Hematopoietic multipotent progenitor cell treated with erythropoietin and hydrocortisone succinate and interleukin-3 and kit ligand, for 4 days (in vitro differentiated cells): ENCODE data around the gene LAMA5.

Experiments used
- DNase-seq: peaks from one replicate; pipeline ENCODE4 v3.0.0-alpha.2; 2015

Gene LAMA5

DNA sequence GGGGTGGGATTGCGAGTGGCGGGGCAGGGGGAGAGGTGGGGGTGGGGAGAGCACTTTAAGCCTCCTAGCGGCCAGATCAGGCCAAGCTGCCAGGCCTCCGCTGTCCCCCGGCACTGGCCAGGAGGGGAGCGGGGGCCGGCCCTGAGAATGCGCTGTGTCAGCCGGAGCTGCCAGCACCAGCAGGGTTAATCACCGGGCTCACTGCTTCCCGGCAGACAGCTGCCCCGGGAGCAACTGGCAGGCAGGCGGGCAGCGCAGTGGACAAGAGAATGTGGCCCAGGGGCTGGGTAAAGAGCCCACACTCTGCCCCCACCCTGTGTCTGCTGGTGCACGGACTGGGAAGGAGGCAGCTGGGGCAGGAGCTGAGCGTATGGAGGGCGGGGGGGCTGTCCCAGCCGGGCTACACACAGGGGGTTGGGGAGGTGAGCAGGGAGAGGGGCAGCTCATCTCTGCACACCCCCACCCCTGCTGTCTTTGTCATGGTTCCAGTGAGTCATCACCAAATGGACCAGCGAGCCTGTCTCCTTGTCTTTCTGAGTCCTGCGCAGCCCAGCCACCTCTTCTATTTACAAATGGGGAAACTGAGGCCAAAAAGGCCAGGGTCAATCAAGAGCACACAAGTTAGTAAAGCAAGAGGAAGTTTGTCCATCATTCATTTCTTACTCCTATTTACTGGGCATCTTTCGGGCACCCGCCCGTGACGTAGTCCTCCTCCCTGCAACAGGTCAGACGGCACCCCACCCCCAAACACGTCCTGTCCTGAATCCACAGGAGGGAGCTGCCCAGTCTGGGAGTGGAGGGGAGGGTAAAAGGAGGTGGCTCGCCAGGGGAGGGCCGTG lies 2.1 kb upstream of the LAMA5 start:
- DNase-seq: peak; percentile 47

DNA sequence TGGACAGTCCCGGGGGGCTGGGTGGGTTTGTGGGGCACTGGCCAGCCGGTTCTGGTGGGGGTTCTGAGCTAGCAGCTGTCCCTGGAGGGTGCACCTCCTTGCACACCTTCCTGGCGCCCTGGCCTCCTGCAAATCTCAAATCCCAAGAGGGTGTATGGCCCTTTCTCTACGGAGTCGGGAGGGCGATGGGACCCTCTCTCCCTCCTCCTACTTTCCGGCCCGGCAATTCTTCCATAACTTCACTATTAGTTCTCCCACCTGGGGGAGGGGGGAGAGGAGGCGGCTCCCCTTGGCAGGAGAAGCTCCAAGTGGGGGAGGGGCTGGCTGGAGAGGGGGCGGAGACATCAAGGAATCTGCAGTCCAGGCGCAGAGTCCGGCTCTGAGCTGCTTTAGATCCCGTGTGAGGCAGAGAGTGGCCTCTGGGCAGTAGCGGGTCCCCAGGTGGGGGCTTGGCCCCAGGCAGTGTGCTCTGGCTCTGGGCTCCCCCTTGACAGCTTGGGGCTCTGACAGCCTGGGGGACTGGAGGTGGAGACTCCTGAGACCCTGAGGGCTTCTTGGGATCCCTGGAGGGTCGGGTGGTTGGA lies 1.4 kb upstream of the LAMA5 start:
- no peak for DNase-seq

DNA sequence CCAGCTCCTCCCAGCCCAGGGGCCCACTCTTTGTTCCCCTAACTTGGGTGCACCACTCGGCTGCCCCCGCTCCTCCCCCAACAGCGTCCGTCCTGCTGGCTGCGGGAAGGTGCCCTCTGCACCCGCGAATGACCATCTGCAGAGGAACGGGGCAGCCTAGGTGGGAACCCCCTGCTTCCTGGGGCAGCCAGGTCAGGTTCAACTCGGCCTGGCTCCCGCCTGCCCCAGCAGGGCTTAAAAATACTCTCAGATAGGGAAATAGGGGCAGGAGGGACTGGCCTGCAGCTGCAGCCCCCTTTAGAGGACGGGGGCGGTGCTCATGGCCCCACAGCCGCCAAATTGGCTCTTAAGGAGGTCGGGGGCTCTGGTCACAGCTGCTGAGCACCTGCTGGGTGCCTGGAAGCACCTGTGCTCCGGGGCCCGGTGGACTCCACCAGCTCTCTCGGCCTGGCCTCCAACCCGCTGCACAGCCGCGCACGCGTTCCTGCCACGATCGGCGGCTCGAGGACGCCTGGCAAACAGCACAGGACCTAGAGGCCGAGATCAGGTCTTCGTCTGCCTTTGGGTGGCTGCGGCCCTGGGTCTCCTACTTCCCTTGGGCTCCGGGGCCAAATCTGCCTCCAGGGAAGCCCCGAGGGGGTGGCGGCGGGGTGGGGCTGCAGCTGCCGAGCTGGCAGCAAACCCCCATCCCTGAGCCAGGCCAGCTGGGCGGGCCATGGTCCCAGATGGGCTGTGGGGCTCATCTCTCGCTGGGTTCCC lies 700 bp upstream of the LAMA5 start:
- DNase-seq: peak; percentile 66

DNA sequence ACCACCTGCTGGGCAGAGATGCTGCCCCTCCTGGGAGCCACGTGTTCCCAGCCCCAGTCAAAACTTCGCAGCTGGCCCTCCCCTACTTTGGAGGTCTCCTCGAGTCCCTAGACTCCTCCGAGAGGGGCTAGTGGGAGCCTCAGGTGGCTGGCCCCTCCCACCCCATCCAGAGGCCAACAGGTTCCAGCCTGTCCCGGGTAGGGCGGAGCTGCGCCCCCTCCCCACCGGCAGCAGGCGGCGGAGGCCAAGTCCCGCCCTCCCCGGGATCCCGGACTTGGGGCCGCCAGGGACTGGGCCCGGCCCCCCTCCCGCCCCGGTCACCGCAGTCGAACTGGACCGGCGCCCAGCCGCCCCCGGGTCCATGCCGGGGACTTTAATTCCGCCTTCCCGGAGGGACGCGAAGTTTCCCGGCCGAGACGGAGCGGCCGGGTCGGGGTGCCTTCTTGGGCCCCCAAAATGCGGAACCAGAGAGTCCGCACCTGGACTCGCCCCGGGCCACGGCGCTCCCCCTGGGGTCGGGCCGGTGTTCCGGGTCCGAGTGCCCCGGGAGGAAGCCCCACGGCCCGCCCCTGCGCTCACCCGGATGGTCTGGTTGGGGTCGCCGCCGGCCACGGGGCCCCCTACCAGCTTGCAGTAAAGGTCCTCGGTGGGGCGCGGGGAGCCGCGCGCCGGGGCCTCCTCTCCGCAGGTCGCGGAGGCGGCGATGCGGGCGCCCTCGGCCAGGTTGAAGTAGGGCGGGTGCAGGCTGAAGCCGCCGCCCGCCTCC lies 559 bp downstream of the LAMA5 start:
- no peak for DNase-seq

DNA sequence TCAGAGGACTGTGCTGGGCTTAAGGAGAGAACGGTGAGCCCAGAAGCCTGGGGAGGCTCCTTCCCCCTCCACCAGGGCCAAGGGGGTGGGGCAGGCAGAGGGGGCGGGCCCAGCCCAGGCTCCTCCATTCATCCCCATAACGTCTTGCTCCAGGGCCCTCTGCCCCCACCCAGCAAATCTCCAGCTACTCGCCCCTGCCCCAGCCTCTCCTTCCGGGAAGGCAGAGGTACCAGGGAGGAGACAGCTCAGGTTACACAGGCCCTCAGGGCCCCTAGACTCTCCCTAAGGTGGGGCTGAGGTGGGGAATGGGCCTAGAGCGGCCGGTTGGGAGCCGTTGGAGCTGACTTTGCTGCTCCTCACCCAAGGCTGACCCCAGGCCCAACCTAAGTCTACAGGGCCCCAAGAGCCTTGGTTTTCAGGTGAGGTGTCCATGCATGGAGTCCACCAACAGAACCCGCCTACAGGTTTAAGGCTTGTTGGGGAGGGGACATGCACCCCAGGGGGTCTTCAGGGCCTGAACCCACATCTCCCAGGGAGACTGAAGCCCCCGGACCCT lies 1.2 kb downstream of the LAMA5 start:
- DNase-seq: peak; percentile 44

DNA sequence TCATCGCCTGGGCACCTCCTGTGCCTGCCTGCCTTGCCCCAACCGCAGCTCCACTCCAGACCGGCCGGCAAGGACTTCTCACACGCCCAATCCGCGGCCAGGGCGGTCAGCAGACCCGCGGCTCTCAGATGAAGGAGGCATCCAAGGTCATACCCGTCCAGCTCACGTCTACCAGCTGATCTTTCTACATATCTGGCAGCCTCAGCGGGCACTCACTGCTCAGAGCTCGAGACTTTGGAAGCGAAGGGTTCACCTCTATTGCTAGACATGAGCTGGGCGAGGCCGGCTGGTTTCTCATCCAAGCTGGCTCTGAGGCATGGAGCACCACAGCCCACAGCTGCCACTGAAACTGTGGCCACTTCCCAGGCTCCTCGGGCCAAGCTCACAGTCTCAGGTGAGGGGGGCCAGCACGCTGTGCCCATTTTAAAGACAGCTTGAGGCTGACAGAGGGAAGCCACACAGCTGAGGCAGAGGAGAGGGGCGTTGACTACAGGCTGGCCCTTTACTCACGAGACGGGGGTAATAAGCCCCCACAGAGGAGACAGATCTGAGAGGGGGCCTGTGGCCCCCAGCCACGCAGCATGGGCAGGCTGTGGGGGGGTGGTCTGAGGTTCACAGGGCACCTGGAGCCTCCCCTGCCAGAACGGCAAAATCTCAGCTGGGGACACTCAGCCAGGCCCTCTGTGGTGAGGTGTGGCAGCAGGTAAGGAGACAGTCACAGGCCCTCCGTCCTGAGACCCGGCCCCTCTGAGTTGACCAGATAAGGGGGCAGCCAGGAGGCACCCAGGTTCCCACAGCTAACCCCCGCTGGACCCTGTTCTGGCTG lies 2.0 kb downstream of the LAMA5 start:
- DNase-seq: no peak

DNA sequence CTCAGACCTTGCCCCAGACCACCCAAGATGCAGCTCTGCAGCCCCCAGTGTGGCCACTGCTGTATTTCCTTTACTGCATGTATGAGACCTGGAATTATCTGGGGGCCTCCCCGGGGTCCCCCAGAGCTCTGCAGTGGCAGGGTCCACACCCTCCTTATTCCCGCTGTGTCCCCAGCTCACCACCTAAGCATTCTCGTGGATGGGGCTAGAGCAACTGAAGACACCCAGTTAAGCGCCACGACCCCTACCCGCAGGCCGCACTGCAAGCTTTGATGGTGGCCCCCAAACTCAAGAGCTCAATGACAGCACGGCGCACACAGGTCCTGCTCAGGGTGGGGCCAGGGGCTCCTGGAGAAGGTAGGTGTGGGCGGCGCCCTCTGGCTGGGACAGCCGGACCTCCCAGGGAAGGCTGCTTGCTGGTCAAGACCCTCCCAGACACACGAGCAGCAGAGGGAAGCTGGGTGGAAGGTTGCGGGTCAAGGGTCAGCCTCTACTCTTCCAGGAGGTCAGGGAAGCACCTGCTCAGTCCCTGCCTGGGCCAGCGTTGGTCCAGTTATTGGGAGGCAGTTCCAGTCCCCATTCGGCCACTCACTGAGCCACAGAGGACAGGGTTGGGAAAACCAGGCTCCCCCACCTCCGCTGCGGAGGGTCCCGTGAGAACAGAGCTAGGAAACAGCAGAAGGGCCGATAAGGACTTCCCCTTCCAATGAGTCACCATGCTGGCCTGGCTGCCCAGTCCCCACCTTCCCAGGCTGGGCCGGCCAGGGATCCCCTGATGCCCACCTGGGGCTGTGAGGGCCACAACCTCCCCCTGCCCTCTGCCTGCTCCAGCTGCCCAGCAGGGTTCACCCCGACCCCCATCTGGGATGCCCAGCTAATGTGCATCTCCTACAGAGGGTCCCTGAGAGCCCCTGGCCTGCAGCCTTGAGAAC lies 2.9 kb downstream of the LAMA5 start:
- DNase-seq: peak; percentile 41

DNA sequence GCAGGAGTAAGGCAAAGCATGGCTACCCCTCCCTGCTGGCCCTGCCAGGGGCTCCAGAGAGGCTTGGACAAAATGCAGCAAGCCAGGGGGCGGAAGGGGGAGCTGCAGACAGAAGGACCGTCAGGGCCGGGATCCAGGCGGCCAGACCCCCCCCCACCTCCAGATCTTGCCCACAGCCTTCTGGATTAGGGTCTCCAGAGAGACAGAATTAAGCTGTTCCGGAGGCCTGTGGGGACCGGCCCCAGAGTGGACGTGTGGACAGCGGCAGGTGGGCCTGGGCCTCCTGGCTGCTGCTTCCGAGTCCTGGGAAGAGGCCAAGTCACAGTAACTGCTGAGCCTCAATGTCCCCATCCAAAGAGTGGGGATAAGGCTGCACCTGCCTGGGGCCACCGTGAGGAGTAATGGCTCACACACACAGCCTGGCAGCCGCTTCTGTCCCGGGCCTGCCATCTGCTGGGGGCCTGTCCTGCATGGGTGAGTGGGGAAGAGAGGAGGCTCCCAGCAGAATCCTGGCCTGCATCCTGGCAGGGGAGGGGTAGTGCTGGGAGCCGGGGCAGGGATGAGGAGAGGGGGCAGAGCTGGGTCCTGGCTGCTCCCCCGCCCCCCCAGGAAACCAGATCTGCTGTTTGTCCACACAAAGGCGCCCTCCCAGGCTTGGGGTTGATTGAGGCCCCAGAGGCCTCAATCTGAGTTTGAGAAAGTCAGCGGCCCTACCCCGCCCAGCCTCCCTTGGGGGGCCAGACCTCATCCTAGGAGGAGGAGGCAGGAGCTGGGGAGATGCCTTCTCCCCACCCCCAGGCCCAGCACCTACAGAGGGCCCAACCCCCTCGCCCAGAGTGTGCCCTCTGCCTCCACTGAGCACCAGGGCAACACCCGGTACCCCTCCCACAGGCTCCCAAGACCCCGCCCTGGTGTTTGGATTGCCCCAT lies 3.9 kb downstream of the LAMA5 start:
- DNase-seq: no peak

DNA sequence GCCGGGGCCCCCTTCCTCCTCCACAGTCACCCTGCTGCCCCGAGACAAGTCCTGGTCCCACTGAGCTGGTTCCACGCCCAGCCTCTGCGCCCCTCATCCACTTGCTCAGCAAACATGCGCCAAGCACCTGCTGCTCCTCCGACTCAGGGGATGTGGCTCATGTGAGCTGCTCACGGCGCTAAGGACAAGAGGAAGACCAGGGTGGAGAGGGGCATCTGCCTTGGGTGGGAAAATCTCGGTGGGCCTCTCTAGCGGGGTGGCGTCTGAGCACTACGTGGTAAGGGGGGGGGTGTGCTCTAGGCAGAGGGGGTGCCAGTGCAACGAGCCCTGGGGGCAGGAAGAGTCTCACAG lies 4.5 kb downstream of the LAMA5 start:
- DNase-seq: no peak

DNA sequence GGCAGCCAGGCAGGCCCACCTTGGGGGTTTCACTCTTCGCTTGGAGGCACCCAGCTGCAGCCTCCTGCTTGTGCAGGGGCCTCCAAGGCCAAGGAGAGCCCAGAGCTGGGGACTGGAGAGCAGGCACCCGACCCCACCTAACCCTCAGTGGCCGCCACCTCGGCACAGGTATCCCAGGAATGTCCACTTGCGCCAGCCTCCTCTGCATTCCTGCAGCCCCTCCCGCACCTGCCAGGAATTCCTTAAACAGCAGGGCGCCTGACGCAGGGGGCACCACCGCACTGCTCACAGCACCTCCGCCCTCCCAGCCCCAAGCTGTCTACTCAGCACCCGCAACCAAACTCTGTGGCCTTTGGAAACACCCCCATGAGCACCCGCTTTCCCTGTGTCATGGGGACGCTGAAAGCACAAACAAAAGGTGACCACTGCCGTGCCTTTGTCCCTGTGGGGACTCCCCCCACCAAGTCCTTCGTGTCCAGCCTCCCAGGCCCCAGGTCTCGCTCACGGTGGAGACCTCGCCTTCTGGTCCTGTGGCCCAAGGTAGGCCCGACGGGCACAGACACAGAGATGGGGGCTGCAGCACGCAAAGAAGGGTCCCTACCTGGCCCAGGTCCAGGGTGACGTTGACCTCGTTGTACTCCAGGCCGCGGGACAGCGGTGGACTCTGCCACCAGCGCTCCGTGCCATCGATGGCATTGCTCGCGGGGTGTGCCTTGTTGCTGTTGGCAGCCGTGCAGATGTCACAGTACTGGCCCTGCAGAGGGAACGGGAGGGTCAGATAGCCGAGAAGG lies 5.1 kb downstream of the LAMA5 start:
- DNase-seq: no peak

DNA sequence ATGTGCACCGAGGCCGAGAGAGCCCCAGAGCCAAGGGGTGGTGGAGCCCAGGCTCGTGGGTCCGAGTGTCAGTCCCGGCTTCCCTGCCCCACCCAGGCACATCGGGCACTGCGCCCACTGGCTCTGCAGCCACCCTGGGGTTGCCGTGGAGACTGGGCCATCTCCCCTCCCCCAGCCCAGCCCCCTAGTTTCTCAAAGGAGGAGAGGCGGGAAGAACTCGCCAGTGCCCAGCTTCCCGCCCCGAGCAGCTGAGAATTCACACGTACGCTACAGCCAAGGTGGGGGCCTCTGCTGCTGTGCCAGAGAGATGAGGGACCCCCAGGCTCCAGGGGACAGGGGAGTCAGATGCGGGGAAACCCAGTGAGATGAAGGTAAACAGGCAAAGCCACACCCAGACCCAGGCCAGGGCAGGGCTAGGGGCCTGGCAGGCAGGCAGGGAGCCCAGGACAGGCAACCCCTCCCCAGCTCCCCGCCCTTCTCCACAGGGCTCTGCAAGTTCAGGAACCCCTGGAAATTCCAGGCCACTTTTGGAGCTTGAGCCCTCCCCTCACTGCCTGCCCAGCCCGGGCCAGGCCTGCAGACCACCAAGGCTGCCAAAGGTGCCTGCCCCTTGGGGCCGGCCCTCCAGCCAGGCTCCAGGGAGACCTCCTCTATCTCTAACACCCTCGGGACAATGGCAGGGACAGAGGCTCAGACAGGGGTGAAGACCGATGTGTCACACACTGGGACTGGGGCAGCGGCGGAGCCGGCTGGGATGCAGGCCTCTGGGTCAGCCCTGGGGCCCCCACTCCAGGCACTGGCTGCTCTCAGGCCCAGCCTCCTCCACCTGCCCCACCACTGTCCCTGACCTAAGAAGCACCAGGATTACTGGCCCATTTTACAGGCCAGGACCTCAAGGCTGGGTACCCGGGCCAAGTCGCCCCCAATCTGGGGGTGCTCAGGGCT lies 6.0 kb downstream of the LAMA5 start:
- no peak for DNase-seq

DNA sequence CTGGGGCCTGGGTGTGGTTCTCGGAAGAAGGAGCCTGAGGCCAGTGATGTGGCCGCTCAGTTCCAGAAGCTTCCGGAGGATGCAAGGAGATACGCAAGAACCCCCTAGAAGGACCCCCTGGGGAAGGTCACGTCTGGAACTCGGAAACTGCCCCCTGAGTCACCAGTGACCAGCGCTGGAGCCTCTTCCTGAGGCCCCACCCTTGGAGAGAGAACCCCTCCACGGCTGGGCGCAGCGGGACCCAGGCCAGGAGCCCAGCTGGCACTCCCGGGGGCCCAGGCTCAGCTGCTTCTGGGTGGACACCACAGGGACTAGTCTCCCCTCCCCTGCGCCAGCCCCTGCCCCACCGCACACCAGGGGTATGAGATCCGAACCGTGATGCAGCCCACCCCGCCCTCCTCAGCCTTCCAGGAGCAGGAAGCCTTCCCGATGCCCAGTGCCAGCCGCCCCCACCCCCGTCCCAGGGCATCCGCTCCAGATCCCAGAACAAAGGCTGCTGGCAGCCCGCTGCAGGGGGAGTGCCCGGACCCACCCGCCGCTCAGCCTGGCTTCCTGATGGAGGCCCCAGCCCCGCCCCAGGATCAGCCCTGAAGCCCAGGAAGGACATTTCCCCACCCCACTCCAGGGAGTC lies 7.5 kb downstream of the LAMA5 start:
- DNase-seq: no peak

DNA sequence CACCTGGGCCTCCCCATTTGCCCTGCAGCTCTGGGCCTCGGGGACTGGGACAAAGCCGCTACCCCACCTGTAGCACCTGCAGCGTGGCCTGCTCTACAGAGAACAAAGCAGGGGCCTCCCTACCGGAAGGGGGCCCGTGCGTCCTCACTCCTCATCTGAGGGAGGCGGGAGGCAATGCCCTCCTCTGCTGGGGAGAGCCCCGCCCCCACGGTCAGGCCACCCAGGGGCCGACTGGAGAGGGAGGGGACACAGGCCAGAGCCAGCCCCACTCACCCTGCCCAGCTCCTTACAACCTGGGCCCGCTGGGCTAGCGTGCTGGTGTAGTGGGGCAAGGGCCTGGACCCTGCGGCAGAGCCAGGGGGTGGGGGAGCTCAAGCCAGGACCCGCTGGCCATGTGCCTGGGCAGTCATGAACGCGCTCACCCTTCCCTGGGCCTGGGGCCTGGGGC lies 8.0 kb downstream of the LAMA5 start:
- no peak for DNase-seq

DNA sequence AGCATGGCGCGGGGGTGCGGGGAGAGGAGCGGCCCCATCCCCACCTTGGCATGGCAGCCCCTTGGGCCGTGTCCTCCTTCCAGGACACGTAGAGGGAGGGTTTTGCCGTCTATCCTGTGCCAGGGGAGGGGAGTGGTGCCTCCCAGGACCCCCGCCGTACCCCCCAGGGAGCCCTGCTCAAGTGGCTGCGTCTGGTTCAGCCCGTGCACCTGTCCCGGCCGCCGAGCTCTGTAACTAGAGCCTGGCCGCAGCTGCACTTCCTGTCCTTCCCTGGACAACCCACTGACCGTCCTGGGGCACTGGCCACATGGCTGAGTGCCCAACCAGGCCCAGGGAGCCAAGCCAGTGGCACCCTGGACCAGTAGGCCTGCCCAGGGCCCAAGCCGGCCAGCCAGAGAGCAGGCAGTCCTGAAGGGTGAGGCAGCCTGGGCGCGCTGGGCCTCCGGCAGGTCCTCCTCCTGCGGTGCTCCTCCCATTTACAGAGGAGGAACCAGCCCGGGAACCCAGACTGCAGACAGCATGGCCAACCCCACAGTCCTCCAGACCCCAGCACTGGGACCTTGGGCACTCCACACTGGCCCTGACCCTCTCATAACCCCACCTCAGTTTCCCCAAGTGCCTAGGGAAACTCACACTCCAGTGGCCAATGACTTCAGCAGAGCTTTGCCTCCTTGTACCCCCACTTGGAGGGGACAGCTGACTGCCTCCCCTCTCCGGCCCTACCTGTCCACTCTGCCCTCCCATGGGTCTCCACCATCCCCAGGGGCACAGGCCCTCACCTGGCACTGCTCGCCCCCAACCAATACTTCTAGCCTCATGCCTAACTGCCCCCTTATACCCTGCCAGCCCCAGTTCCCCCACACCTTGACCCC lies 8.7 kb downstream of the LAMA5 start:
- DNase-seq: peak; percentile 54

DNA sequence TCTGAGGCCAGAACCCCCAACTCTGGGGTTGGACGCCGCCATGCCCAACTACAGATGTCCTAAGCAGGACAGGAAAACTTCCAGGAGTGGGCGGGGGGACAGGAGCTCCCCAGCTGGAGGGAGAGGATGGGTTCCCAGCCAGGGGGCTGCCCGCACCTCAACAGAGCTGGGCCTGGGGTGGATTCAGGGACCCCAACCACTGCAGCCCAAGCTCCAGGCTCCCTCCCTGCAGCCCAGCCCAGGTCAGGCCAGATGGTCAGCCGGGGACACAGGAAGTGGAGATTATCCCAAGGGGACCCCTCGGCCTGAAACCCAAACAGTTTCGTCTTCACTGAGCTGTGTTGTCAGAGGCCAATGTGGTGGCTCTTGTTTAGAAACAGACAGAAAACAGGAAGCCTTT lies 9.4 kb downstream of the LAMA5 start:
- no peak for DNase-seq

DNA sequence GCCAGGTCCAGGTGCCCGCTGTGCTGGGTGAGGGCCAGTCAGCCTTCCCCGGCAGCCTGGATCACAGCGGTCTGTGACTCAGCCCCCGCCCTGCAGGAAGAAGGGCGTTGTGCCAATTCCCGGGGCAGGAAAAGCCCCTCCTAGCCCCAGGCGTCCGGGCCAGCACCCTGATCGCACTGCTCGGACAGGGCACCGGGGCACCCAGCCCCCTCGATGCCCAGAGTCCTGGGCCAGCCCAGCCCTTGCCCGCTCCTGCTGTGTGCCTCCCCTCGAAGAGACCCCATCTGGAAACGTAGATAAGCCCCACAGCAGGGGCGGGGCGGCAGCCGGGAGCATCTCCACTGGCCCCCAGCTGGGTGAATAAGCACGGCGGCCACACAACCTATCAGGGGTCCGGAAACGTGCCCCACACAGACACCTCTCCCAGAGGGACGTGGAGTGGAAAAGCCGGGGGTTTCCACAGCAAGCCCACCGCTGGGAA lies 9.9 kb downstream of the LAMA5 start:
- DNase-seq: peak; percentile 94
